Endothelial cell of umbilical vein (primary cell): Measurements from ENCODE around the gene TLE4. TPM values are rescaled to one million over a fixed set of nuclear protein-coding genes. Genes with fewer than 3 reads are reported as not detected.

Experiments used
- BruUV-seq: library from RNA; stranded (reverse); fragments of 400-500 nt; replicated peaks from 2 replicates; lab custom pipeline; 2021; lab: Mats Ljungman, UMichigan
- CTCF ChIA-PET: fragments of 300-600, 350-600 bp; sonication (Branson Sonifier 250); formaldehyde crosslinking; loops from one replicate; lab custom pipeline; 2021; ENCODE audit warnings: antibody characterized with exemption, inconsistent platforms; lab: Charles Lee
- POLR2A ChIA-PET: fragments of 300-600, 350-600 bp; sonication (Branson Sonifier 250); formaldehyde crosslinking; loops from one replicate; lab custom pipeline; 2021; ENCODE audit warnings: antibody characterized with exemption, inconsistent platforms; lab: Charles Lee
- DNase-seq: peaks from one replicate; pipeline ENCODE4 v3.0.0-alpha.2; 2011; ENCODE audit warnings: low read depth, low spot score
- FAIRE-seq: peaks from 2 replicates; lab custom pipeline; 2011; peaks lifted over from hg19 to GRCh38; lab: Jason Lieb, UNC
- H2AFZ ChIP-seq: 2 replicates; pipeline ENCODE4 v1.6.0; 2012; ENCODE audit warnings: low read depth, low read length, control low read depth, inconsistent platforms
- H3K27ac ChIP-seq: 2 replicates; pipeline ENCODE4 v1.5.1; 2011; ENCODE audit warnings: low read depth, mild to moderate bottlenecking, control low read depth, low read length, moderate library complexity; ENCODE audit not compliant: insufficient read depth
- H3K27me3 ChIP-seq, 2 experiments: 2 replicates each; pipeline versions ENCODE4 v1.6.0 to v1.6.1; 2011; ENCODE audit warnings: low read length in 2 of 2, mixed read lengths in 1 of 2; ENCODE audit not compliant: control insufficient read depth in 2 of 2, insufficient read depth in 2 of 2
- H3K36me3 ChIP-seq, 2 experiments: 2 replicates in 1 of 2; 3 replicates in 1 of 2; pipeline ENCODE4 v1.5.1; 2011; ENCODE audit warnings: low read length in 2 of 2, mild to moderate bottlenecking in 1 of 2, moderate library complexity in 1 of 2; ENCODE audit not compliant: control insufficient read depth in 2 of 2, insufficient read depth in 2 of 2; ENCODE audit errors: extremely low read depth in 1 of 2
- H3K4me1 ChIP-seq: 3 replicates; pipeline ENCODE4 v1.5.1; 2011; ENCODE audit warnings: mild to moderate bottlenecking, low read length; ENCODE audit not compliant: control insufficient read depth, insufficient read depth; ENCODE audit errors: extremely low read depth
- H3K4me2 ChIP-seq: 2 replicates; pipeline ENCODE4 v1.6.1; 2011; ENCODE audit warnings: low read length, control low read depth, mixed read lengths; ENCODE audit not compliant: insufficient read depth
- H3K4me3 ChIP-seq, 3 experiments: fragments of 200-600 bp in 1 of 3; sonication (generic), shearing (Covaris generic) in 1 of 3; replicated peaks in 1 of 3; 2 replicates each; pipeline ENCODE4 v1.5.1; 2011 to 2016; ENCODE audit warnings: control low read depth in 3 of 3, low read length in 3 of 3, mild to moderate bottlenecking in 2 of 3, inconsistent platforms in 1 of 3, low read depth in 1 of 3, moderate library complexity in 1 of 3; ENCODE audit not compliant: insufficient read depth in 1 of 3
- H3K79me2 ChIP-seq: 2 replicates; pipeline ENCODE4 v1.6.0; 2012; ENCODE audit warnings: low read length, inconsistent platforms; ENCODE audit not compliant: control insufficient read depth, insufficient read depth
- H3K9ac ChIP-seq: replicated peaks from 2 replicates; pipeline ENCODE3; 2011; ENCODE audit warnings: low read length, control low read depth; ENCODE audit not compliant: insufficient read depth; ENCODE audit errors: extremely low read depth
- H3K9me1 ChIP-seq: replicated peaks from 3 replicates; pipeline ENCODE4 v1.6.0; 2011; ENCODE audit warnings: mild to moderate bottlenecking, low read length; ENCODE audit not compliant: control insufficient read depth, insufficient read depth; ENCODE audit errors: extremely low read depth
- H3K9me3 ChIP-seq: replicated peaks from 2 replicates; pipeline ENCODE4 v1.5.1; 2012; ENCODE audit warnings: low read length, inconsistent platforms; ENCODE audit not compliant: control insufficient read depth, insufficient read depth
- H4K20me1 ChIP-seq: replicated peaks from 2 replicates; pipeline ENCODE3; 2011; ENCODE audit warnings: mild to moderate bottlenecking, low read length; ENCODE audit not compliant: control insufficient read depth, insufficient read depth; ENCODE audit errors: extremely low read depth
- CTCF ChIP-seq, 2 donors: IDR thresholded peaks; 1 replicate in 1 of 2; 2 replicates in 1 of 2; pipeline ENCODE4 v1.5.1; 2011; ENCODE audit warnings: low read length in 2 of 2, mild to moderate bottlenecking in 2 of 2, moderate library complexity in 2 of 2, control low read depth in 1 of 2, inconsistent platforms in 1 of 2, low read depth in 1 of 2; ENCODE audit not compliant: insufficient read depth in 1 of 2; ENCODE audit errors: extremely low read depth in 1 of 2
- GATA2 ChIP-seq: IDR thresholded peaks from 2 replicates; pipeline ENCODE4 v1.7.0; 2011; ENCODE audit warnings: low read depth, mild to moderate bottlenecking, moderate library complexity, mixed read lengths, low read length; ENCODE audit not compliant: insufficient read length, insufficient read depth
- JUN ChIP-seq: IDR thresholded peaks from 2 replicates; pipeline ENCODE4 v1.6.1; 2011; ENCODE audit warnings: borderline replicate concordance, low read depth; ENCODE audit not compliant: insufficient read length, insufficient read depth
- MAX ChIP-seq: IDR thresholded peaks from 2 replicates; pipeline ENCODE4 v1.6.1; 2011; ENCODE audit not compliant: insufficient read depth, insufficient read length
- MYC ChIP-seq: IDR thresholded peaks from one replicate; pipeline ENCODE4 v1.6.1; 2011; ENCODE audit warnings: mild to moderate bottlenecking, low read depth, low read length
- POLR2AphosphoS5 ChIP-seq: IDR thresholded peaks from 2 replicates; pipeline ENCODE4 v1.6.1; 2012; ENCODE audit warnings: low read depth, mild to moderate bottlenecking, control low read depth, low read length, moderate library complexity; ENCODE audit not compliant: insufficient read depth
- dilution Hi-C: fragments of 300-500 bp; cut with MboI; formaldehyde crosslinking; loops from one replicate; pipeline ENCODE4 v1.15.0; 2019; ENCODE audit warnings: low sequenced_read_pairs; ENCODE audit not compliant: extremely low pct_ligation_motif_present
- intact Hi-C: fragments of 100-400 bp; cut with micrococcal nuclease; formaldehyde crosslinking; loops from one replicate; pipeline ENCODE4 v1.10.0; 2022
- polyA plus RNA-seq, 4 experiments: library from polyadenylated mRNA; depleted of rRNA in 3 of 4; stranded (reverse) in 3 of 4; unstranded in 1 of 4; fragments of >200 nt; gene quantifications; 2 replicates each; pipeline versions ENCODE4 v1.2.1 to v1.2.3, GENCODE V29; 2011 to 2012; ENCODE audit warnings: missing spikeins in 1 of 4
- total RNA-seq: library from RNA; stranded (reverse); gene quantifications from 2 replicates; pipeline ENCODE4 v1.2.3, GENCODE V29; 2021

Gene TLE4
- total and polyA plus RNA-seq, 2 donors (not counting 3 experiments of a cell fraction or from before 2014, with no cell fraction given) = 31.4 to 32.3 TPM

DNA sequence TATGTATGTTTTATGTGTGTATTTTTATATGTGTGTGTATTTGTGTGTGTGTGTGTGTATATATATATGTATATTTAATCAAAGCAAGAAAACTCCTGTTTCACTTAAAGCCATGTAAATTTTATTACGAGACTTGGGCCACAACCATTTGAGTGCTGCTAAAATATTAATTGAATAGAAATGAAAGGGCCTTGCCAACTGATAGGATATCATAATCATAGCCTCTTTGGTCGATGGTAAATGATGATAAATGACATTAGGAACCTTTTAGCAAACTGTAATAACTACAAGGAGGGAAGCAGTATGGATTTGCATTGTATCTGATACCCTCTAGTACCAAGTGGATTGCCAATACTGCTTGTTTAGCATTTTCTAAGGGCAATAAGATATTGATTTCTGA, 7.9 kb downstream of the TLE4 start:
- H3K4me3 ChIP-seq = no peak overlapping the region
- H3K4me1 ChIP-seq = peaks cover 31% of the 10 kb centered on the region
- H3K4me2 ChIP-seq = no peak overlapping the region
- no peak for TF ChIP-seq MAX
- TF ChIP-seq CTCF (IDR thresholded peaks at IDR 0.05; ENCODE audit: extremely low read depth in 1 of 2, insufficient read depth in 1 of 2, low read depth in 1 of 2, low read length in 2 of 2) = no peak
- TF ChIP-seq MYC = no peak
- TF ChIP-seq JUN = no peak
- TF ChIP-seq POLR2AphosphoS5 = no peak
- TF ChIP-seq GATA2 = no peak
- H3K27me3 ChIP-seq = no peaks in the 10 kb centered on the region
- H3K9ac ChIP-seq = no peak overlapping the region
- intact Hi-C loops = loop anchor here (10.0 kb wide), 1 partner anchor 145 kb away; no protein-coding TSS in a partner anchor
- H4K20me1 ChIP-seq = no peaks in the 10 kb centered on the region
- FAIRE-seq (no peak), DNase-seq (no peak)
- CTCF ChIA-PET = no interaction called here
- H3K9me3 ChIP-seq = no peaks in the 10 kb centered on the region
- peaks cover 7% of the 10 kb centered on the region for H3K79me2 ChIP-seq
- H2AFZ ChIP-seq = no peak overlapping the region
- no peak overlapping the region for H3K27ac ChIP-seq
- peaks cover 3% of the 10 kb centered on the region for H3K9me1 ChIP-seq
- H3K36me3 ChIP-seq = peaks cover 0 to 3% of the 10 kb centered on the region in 2 experiments
- BruUV-seq = no TSS peak
- POLR2A ChIA-PET = no interaction called here
- dilution Hi-C loops = no loop called here
